ENCODE measurements around the gene FBN1. TPM values are rescaled to one million over a fixed set of nuclear protein-coding genes. Genes with fewer than 3 reads are reported as not detected.

The FBN1 gene
- total RNA-seq, 2 donors from 2014 or later = 57.1 to 84.9 TPM

- Histone ChIP-seq H3K36me3 (peaks cover 73% of the 10 kb centered on the region), H3K4me3 (no peak overlapping the region)
Observed at GRCh38 chr15:48435321-48435720, 210.2 kb downstream of the FBN1 start.

GRCh38 chr15:48433226-48433886 lies 212.2 kb downstream of the FBN1 start:
- Histone ChIP-seq H3K27ac (no peak overlapping the region), H3K4me1 (no peaks in the 10 kb centered on the region), H3K4me3 (no peak overlapping the region), H3K36me3 (peaks cover 73% of the 10 kb centered on the region), H3K9me3 (no peaks in the 10 kb centered on the region), H3K27me3 (no peaks in the 10 kb centered on the region)
- TF ChIP-seq CTCF (IDR thresholded peaks at IDR 0.05) = no peak
- DNase-seq (ENCODE audit: low spot score) = no peak

More at GRCh38 chr15:48435321-48435720, 210.2 kb downstream of the FBN1 start:
- Histone ChIP-seq H3K9me3 (no peaks in the 10 kb centered on the region), H3K4me1 (no peaks in the 10 kb centered on the region), H3K27me3 (no peaks in the 10 kb centered on the region), H3K27ac (no peak overlapping the region)
- TF ChIP-seq CTCF (IDR thresholded peaks at IDR 0.05) = no peak
- DNase-seq (ENCODE audit: low spot score) = no peak

GRCh38 chr15:48432688-48433087 lies 212.8 kb downstream of the FBN1 start:
- H3K9me3 ChIP-seq = no peaks in the 10 kb centered on the region
- TF ChIP-seq CTCF (IDR thresholded peaks at IDR 0.05) = no peak
- no peaks in the 10 kb centered on the region for H3K27me3 ChIP-seq
- H3K27ac ChIP-seq = no peak overlapping the region
- peaks cover 71% of the 10 kb centered on the region for H3K36me3 ChIP-seq
- no peak for DNase-seq (ENCODE audit: low spot score)
- no peak overlapping the region for H3K4me3 ChIP-seq
- no peaks in the 10 kb centered on the region for H3K4me1 ChIP-seq

- no peaks in the 10 kb centered on the region for H3K4me1 ChIP-seq
- H3K36me3 ChIP-seq = peaks cover 49% of the 10 kb centered on the region
- no peaks in the 10 kb centered on the region for H3K27me3 ChIP-seq
- DNase-seq (ENCODE audit: low spot score) = no peak
- H3K4me3 ChIP-seq = no peak overlapping the region
- H3K27ac ChIP-seq = peak overlapping the region in 1 of 2 donors; percentile 35
- no peak for TF ChIP-seq CTCF (IDR thresholded peaks at IDR 0.05)
- H3K9me3 ChIP-seq = no peaks in the 10 kb centered on the region
Observed at GRCh38 chr15:48427960-48428547, 217.5 kb downstream of the FBN1 start.

- H3K9me3 ChIP-seq = no peaks in the 10 kb centered on the region
- no peak for TF ChIP-seq CTCF (IDR thresholded peaks at IDR 0.05)
- H3K4me1 ChIP-seq = no peaks in the 10 kb centered on the region
- no peak overlapping the region for H3K4me3 ChIP-seq
- DNase-seq (ENCODE audit: low spot score) = no peak
- H3K27me3 ChIP-seq = no peaks in the 10 kb centered on the region
- H3K27ac ChIP-seq = peak overlapping the region in 1 of 2 donors; percentile 35
- H3K36me3 ChIP-seq = peaks cover 43% of the 10 kb centered on the region
Observed at GRCh38 chr15:48427479-48427878, 218.0 kb downstream of the FBN1 start.

All from right atrium auricular region (tissue), 2 donors.